K562 (cell line): Measurements from ENCODE around the gene TCP10L.

ENCODE experiments used
- ADNP ChIP-seq: fragments of 200-800 bp; sonication (Bioruptor generic); IDR thresholded peaks from 2 replicates; pipeline ENCODE4 v1.6.1; 2016; ENCODE audit warnings: missing genetic modification characterization, missing compliant biosample characterization
- ERF ChIP-seq: fragments of 450-650 bp; formaldehyde crosslinking; IDR thresholded peaks from 2 replicates; pipeline ENCODE4 v1.4.0; 2020; ENCODE audit warnings: mild to moderate bottlenecking, mixed read lengths
- HNRNPUL1 ChIP-seq: fragments of 200-400 bp; formaldehyde crosslinking; IDR thresholded peaks from 2 replicates; pipeline ENCODE4 v1.6.1; 2017; ENCODE audit warnings: low read length
- KLF10 ChIP-seq: fragments of 250-450 bp; sonication (Bioruptor Pico); IDR thresholded peaks from 2 replicates; pipeline ENCODE4 v1.6.1; 2021; ENCODE audit warnings: matching md5 sums
- MED1 ChIP-seq: sonication (generic); formaldehyde crosslinking; IDR thresholded peaks from 2 replicates; pipeline ENCODE4 v1.8.1; 2023; ENCODE audit warnings: missing genetic modification reagents, borderline replicate concordance
- NFE2 ChIP-seq: IDR thresholded peaks from 2 replicates; pipeline ENCODE4 v1.6.1; 2014; ENCODE audit warnings: antibody characterized with exemption, low read depth
- NFXL1 ChIP-seq: fragments of 450-650 bp; formaldehyde crosslinking; IDR thresholded peaks from 2 replicates; pipeline ENCODE4 v1.4.0; 2021; ENCODE audit warnings: mild to moderate bottlenecking
- POLR2AphosphoS5 ChIP-seq: IDR thresholded peaks from 2 replicates; pipeline ENCODE4 v1.6.1; 2011; ENCODE audit warnings: mild to moderate bottlenecking, low read depth, low read length, moderate library complexity; ENCODE audit not compliant: control insufficient read depth, insufficient read depth
- TCF7 ChIP-seq: sonication (generic); IDR thresholded peaks from 2 replicates; pipeline ENCODE4 v1.6.1; 2016; ENCODE audit warnings: antibody characterized with exemption, borderline replicate concordance
- ZBTB8A ChIP-seq: fragments of 450-650 bp; IDR thresholded peaks from 2 replicates; pipeline ENCODE4 v1.6.1; 2018; ENCODE audit warnings: mild to moderate bottlenecking, moderate library complexity; ENCODE audit not compliant: partially characterized antibody
- TF ChIP-seq, protein P1 (sequence below), 2 experiments: fragments of 450-650 bp in 1 of 2; sonication (generic) in 1 of 2; formaldehyde crosslinking; conservative IDR thresholded peaks; 2 replicates each; pipeline versions ENCODE4 v1.4.0 to v1.8.1; 2020 to 2022; ENCODE audit warnings: mild to moderate bottlenecking in 1 of 2, missing genetic modification reagents in 1 of 2
- TF ChIP-seq, protein P2 (sequence below): sonication (generic); formaldehyde crosslinking; IDR thresholded peaks from 2 replicates; pipeline ENCODE4 v1.8.0; 2022; ENCODE audit warnings: missing genetic modification reagents, mild to moderate bottlenecking, borderline replicate concordance
- TF ChIP-seq, protein P3 (sequence below): sonication (generic); formaldehyde crosslinking; IDR thresholded peaks from 2 replicates; pipeline ENCODE4 v1.8.1; 2023; ENCODE audit warnings: mild to moderate bottlenecking, missing genetic modification reagents, moderate library complexity
- TF ChIP-seq, protein P4 (sequence below), 2 experiments: IDR thresholded peaks; 2 replicates each; pipeline ENCODE4 v1.6.1; 2011; ENCODE audit warnings: borderline replicate concordance in 1 of 2, control low read depth in 1 of 2, low read depth in 1 of 2, low read length in 1 of 2, mild to moderate bottlenecking in 1 of 2, mixed read lengths in 1 of 2, moderate library complexity in 1 of 2; ENCODE audit not compliant: insufficient read depth in 1 of 2, insufficient read length in 1 of 2, poor library complexity in 1 of 2, severe bottlenecking in 1 of 2; ENCODE audit errors: extremely low read depth in 1 of 2

DNA sequence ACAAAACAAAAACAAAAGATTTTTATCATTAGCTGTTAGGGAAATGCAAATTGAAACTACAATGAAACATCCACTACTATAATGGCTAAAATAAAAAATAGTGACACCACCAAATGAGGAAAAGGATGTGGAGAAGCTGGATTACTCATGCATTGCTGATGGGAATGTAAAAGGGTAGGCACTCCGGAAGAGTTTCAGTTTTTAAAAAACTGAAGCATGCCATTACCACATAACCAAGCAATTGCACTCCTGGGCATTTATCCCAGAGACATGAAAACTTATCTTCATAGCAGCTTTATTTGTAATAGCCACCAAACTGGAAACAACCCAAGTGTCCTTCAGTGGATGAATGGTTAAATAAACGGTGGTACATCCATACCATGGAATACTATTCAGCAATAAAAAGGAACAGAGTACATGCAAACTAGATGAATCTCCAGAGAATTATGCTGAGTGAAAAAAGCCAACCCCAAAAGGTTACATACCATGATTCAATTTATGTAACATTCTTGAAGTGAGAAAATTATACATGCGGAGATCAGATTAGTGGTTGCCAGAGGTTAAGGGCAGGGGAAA, 41.4 kb upstream of the TCP10L start:
- TF ChIP-seq KLF10, result no peak
- no peak for TF ChIP-seq NFXL1 (CRISPR knock-in tag)
- TF ChIP-seq HNRNPUL1, result no peak
- TF ChIP-seq, protein P1, sequence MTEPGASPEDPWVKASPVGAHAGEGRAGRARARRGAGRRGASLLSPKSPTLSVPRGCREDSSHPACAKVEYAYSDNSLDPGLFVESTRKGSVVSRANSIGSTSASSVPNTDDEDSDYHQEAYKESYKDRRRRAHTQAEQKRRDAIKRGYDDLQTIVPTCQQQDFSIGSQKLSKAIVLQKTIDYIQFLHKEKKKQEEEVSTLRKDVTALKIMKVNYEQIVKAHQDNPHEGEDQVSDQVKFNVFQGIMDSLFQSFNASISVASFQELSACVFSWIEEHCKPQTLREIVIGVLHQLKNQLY (CRISPR knock-in tag; conservative IDR thresholded peaks at IDR 0.05), result no peak
- TF ChIP-seq, protein P2, sequence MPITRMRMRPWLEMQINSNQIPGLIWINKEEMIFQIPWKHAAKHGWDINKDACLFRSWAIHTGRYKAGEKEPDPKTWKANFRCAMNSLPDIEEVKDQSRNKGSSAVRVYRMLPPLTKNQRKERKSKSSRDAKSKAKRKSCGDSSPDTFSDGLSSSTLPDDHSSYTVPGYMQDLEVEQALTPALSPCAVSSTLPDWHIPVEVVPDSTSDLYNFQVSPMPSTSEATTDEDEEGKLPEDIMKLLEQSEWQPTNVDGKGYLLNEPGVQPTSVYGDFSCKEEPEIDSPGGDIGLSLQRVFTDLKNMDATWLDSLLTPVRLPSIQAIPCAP (CRISPR knock-in tag), result no peak
- no peak for TF ChIP-seq NFE2
- TF ChIP-seq POLR2AphosphoS5, result no peak
- no peak for TF ChIP-seq ERF (CRISPR knock-in tag)
- TF ChIP-seq TCF7, result no peak
- no peak for TF ChIP-seq ADNP (tag)
- TF ChIP-seq, protein P3, sequence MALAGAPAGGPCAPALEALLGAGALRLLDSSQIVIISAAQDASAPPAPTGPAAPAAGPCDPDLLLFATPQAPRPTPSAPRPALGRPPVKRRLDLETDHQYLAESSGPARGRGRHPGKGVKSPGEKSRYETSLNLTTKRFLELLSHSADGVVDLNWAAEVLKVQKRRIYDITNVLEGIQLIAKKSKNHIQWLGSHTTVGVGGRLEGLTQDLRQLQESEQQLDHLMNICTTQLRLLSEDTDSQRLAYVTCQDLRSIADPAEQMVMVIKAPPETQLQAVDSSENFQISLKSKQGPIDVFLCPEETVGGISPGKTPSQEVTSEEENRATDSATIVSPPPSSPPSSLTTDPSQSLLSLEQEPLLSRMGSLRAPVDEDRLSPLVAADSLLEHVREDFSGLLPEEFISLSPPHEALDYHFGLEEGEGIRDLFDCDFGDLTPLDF, result no peak
- no peak for TF ChIP-seq MED1 (CRISPR knock-in tag)
- TF ChIP-seq, protein P4, sequence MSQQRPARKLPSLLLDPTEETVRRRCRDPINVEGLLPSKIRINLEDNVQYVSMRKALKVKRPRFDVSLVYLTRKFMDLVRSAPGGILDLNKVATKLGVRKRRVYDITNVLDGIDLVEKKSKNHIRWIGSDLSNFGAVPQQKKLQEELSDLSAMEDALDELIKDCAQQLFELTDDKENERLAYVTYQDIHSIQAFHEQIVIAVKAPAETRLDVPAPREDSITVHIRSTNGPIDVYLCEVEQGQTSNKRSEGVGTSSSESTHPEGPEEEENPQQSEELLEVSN (IDR thresholded peaks at IDR 0.05; ENCODE audit: borderline replicate concordance in 1 of 2, extremely low read depth in 1 of 2, insufficient read depth in 1 of 2, insufficient read length in 1 of 2, low read depth in 1 of 2, low read length in 1 of 2, poor library complexity in 1 of 2, severe bottlenecking in 1 of 2), result no peak
- no peak for TF ChIP-seq ZBTB8A
